Naive thymus-derived CD8-positive, alpha-beta T cell (primary cell): ENCODE measurements around the gene VEGFB. TPM values are rescaled to one million over a fixed set of nuclear protein-coding genes. Genes with fewer than 3 reads are reported as not detected.

Experiments
- ATAC-seq, 2 donors: fragments of 150-1000 bp; cut with Tn5 transposase in 1 of 2; sonication (Bioruptor Pico), chemical (Tn5 transposase) in 1 of 2; 1 replicate in 1 of 2; 2 replicates in 1 of 2; pipeline ENCODE4 v1.10.0; 2021; ENCODE audit warnings: mild to moderate bottlenecking in 2 of 2, moderate library complexity in 2 of 2
- POLR2A ChIA-PET: fragments of 350-600 bp; sonication (Branson Sonifier 250); formaldehyde crosslinking; loops from one replicate; lab custom pipeline; 2021; ENCODE audit warnings: antibody characterized with exemption; lab: Charles Lee
- DNase-seq, 10 donors: peaks; one replicate each; pipeline versions ENCODE4 v3.0.0 to v3.0.0-alpha.2; 2020 to 2022
- H3K27ac Mint-ChIP-seq, 10 donors: one replicate each; pipeline ENCODE4 v1.8.0; 2020 to 2022; ENCODE audit warnings: mild to moderate bottlenecking in 10 of 10, mixed read lengths in 10 of 10, moderate library complexity in 4 of 10, inconsistent platforms in 1 of 10
- H3K27me3 Mint-ChIP-seq, 5 donors: one replicate each; pipeline ENCODE4 v1.8.0; 2021 to 2022; ENCODE audit warnings: mixed read lengths in 5 of 5
- H3K36me3 Mint-ChIP-seq, 3 donors: one replicate each; pipeline ENCODE4 v1.8.0; 2020 to 2022; ENCODE audit warnings: mixed read lengths in 3 of 3, mild to moderate bottlenecking in 2 of 3, inconsistent platforms in 1 of 3
- H3K4me1 Mint-ChIP-seq, 4 donors: one replicate each; pipeline ENCODE4 v1.8.0; 2021 to 2022; ENCODE audit warnings: mixed read lengths in 4 of 4
- H3K4me3 Mint-ChIP-seq, 10 donors: one replicate each; pipeline ENCODE4 v1.8.0; 2020 to 2022; ENCODE audit warnings: mild to moderate bottlenecking in 10 of 10, mixed read lengths in 10 of 10, moderate library complexity in 6 of 10, inconsistent platforms in 1 of 10
- H3K9me3 Mint-ChIP-seq, 9 donors: one replicate each; pipeline ENCODE4 v1.8.0; 2020 to 2022; ENCODE audit warnings: mixed read lengths in 9 of 9, mild to moderate bottlenecking in 3 of 9, inconsistent platforms in 1 of 9, moderate library complexity in 1 of 9
- polyA plus RNA-seq, 3 donors: library from polyadenylated mRNA; unstranded; fragments of 300-500 nt; fragmentation: Illumina TruSeq; gene quantifications; one replicate each; pipeline ENCODE4 v1.2.3, GENCODE V29; 2021
- total RNA-seq, 8 experiments: library from RNA in 2 of 8; stranded (reverse) in 2 of 8; gene quantifications; one replicate each; pipeline ENCODE4 v1.2.3 and lab custom pipeline; 2021 to 2026

VEGFB gene, protein sequence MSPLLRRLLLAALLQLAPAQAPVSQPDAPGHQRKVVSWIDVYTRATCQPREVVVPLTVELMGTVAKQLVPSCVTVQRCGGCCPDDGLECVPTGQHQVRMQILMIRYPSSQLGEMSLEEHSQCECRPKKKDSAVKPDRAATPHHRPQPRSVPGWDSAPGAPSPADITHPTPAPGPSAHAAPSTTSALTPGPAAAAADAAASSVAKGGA
- total RNA-seq: 10 to 100 TPM; 59.7 to 62.1 TPM
- 10 to 100 TPM; 11.2 to 28.1 (median 16.9) TPM for polyA plus RNA-seq
- total RNA-seq (lab: John Stamatoyannopoulos, UW): 15.3 to 47.1 (median 36.3) reads per million in 6 experiments

DNA sequence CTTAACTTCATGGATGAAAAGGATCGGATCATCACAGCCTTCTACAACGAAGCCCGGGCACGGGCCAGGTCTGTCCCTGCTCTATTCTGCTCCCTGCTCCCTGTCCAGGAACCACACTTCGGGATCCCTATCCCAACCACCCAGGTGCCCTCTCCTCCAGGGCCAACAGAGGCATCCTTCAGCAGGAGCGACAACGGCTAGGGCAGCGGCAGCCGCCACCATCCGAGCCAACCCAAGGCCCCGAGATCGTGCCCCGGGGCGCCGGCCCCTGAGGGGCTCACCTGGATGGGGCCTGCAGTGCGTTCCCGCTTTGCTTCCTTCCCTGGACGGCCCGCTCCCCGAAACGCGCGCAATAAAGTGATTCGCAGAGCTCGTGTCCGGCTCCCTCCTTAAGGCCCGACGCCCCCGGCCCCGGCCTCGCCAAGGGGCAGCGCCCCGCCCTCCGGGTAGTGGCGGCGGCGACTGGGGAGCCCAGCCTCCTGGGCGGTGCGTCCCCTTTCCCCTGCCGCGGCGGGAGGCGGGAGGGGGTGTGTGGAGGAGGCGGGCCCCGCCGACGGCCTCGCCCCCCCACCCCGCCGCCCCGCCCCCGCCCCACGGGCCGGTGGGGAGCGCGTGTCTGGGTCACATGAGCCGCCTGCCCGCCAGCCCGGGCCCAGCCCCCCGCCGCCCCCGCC, at the start of gene VEGFB:
VEGFB (plus strand) TSS at position 672 of the 674 bp plus-strand sequence. CDS start 250 bp downstream, outside the sequence.
- Mint-ChIP-seq H3K36me3 (peaks cover 0 to 13% (median 0%) of the 10 kb centered on the region in 3 donors), H3K9me3 (no peaks in the 10 kb centered on the region), H3K4me1 (peaks cover 15 to 54% (median 48%) of the 10 kb centered on the region in 4 donors), H3K27me3 (no peaks in the 10 kb centered on the region), H3K4me3 (peak within 1 kb of the TSS; percentile 79 to 95 (median 86)), H3K27ac (peak within 1 kb of the TSS; percentile 45 to 92 (median 86))
- ATAC-seq (peak; percentile 50 to 51), DNase-seq (peak; percentile 42 to 84 (median 62))
- POLR2A ChIA-PET: interaction anchor here (0.5 to 16.0 kb wide), 5 partner anchors 10 to 70 kb away, joined by 3 to 290 read pairs (median 9); partner anchors contain the start of genes FERMT3, FKBP2 and PPP1R14B

DNA sequence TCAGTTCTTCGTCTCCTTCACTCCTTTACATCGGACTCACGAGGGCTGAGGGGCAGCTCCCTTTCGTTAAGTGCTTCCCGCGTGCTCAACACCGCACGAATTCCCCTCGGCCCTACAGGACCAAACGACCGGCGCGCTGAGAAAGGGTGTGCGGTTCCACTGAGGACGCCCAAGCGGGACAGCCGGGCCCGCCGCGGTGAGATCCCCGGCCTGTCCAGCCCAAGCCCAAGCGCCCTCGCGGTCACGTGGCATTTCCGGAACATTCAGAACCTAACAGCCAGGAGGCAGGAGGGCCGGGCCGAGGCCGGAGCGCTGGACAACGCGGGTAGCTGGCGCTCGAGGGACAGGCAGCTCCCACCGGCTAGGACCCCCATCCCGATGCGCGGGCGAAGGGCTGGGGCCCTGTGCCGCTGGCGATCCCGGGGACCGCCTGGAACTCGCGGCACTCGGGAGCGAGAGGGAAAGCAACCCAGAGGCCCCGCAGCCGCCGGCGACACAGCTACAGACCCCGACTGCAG, 49.1 kb upstream of the VEGFB start:
- Mint-ChIP-seq H3K4me3 (peak overlapping the region in 8 of 10 donors; percentile 96 to 100 (median 98)), H3K36me3 (peaks cover 0 to 16% (median 0%) of the 10 kb centered on the region in 3 donors), H3K27me3 (peaks cover 0 to 2% (median 0%) of the 10 kb centered on the region in 5 donors), H3K27ac (peak overlapping the region; percentile 66 to 97 (median 94)), H3K9me3 (no peaks in the 10 kb centered on the region), H3K4me1 (peaks cover 21 to 54% (median 43%) of the 10 kb centered on the region in 4 donors)
- ATAC-seq (no peak), DNase-seq (no peak)
- POLR2A ChIA-PET: interaction anchor here (0.5 to 4.0 kb wide), 31 partner anchors 10 to 1531 kb away, joined by 3 to 58 read pairs (median 5); partner anchors contain the start of genes CCDC88B, DNAJC4, ESRRA and FERMT3

DNA sequence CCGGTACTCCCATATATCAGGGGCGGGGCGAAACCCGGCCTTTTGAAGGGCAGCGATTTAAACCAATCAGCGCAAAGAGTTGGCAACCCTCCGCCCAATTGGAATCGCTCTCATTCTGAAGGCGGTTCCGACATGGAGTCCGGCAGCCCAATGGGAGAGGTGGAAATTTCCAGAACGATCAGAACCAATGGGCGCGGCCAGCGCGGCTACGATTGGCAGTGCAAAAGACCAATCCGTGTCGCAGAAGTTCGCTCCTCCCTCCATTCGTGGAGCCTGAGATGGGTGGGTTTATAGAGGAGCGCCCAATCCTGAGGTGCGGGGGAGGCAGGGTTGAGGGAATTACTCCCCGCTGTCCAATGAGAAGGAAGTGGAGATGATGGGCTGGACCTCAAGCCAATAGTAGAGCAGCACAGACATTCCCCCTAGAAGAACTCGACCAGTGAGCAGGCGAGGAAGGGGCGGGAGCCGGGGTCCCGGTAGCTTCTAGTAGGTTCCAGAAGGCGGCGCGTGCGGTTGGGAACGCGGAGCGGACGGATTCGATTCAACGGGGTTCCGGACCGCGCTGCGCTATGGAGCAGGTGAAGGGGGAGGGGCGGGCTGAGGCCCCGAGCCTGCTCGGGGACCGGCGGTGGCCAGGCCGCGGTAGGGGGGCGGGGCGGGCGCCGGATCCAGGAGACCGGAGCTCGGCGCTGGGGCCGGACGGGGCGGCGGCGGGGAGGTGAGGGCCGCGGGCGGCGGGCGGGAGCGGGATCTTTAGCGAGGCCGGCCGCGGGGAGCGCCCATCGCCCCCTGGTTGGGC, 48.5 kb upstream of the VEGFB start, which contains the start of gene STIP1:
STIP1 (plus strand) TSS at position 479 of the 799 bp plus-strand sequence; CDS start at position 570, 91 bp downstream.
- Mint-ChIP-seq H3K36me3 (peaks cover 0 to 22% (median 0%) of the 10 kb centered on the region in 3 donors), H3K4me3 (peak within 1 kb of the TSS in 8 of 10 donors; percentile 96 to 100 (median 98)), H3K9me3 (no peaks in the 10 kb centered on the region), H3K27me3 (peaks cover 0 to 2% (median 0%) of the 10 kb centered on the region in 5 donors), H3K27ac (peak within 1 kb of the TSS; percentile 91 to 99 (median 96)), H3K4me1 (peaks cover 23 to 55% (median 47%) of the 10 kb centered on the region in 4 donors)
- POLR2A ChIA-PET: interaction anchor here (0.6 to 4.0 kb wide), 27 partner anchors 10 to 1532 kb away, joined by 3 to 58 read pairs (median 5); partner anchors contain the start of genes CCDC88B, DNAJC4, ESRRA and FERMT3
- ATAC-seq: peak; percentile 90 to 91
- peak; percentile 93 to 100 (median 99) for DNase-seq

DNA sequence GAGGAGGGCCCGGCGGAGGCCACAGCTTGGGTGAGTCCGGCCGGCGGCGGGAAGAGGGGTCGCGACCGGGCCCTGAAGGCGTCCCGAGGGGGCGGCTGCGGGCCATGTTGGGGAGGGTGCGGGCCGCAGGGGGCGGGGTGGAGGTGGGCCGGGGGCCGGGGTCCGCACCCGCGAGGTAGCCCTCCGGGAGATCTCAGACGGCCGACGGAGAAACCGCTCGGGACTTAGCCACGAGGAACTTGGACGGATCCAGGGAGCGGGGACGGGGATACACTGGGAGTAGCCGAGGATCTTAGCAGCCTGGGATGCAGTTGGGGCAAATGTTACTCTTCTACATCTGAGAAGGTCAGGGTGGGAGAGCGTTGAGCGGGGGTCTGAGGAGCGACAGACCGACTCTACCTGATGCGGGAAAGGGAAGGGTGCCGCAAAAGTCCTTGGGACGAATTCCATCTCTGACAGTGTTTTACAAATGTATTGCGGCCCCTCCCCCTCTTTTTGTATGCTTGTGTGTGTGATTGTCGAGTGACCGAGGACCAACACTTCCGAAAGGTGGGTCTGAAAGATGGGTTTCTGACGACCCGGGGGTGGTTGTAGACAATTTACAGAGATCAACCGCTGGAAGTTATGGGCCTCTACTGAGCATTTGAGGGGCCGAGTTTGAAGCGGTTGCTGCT, 47.8 kb upstream of the VEGFB start:
- H3K4me1 Mint-ChIP-seq: peaks cover 20 to 54% (median 43%) of the 10 kb centered on the region in 4 donors
- H3K27ac Mint-ChIP-seq: peak overlapping the region in 2 of 10 donors; percentile 93 to 96
- no peaks in the 10 kb centered on the region for H3K9me3 Mint-ChIP-seq
- H3K27me3 Mint-ChIP-seq: peaks cover 0 to 2% (median 0%) of the 10 kb centered on the region in 5 donors
- H3K36me3 Mint-ChIP-seq: peaks cover 0 to 25% (median 0%) of the 10 kb centered on the region in 3 donors
- ATAC-seq (no peak), DNase-seq (peak in 5 of 10 donors; percentile 23 to 44 (median 36))
- no peak overlapping the region for H3K4me3 Mint-ChIP-seq
- POLR2A ChIA-PET: interaction anchor here (0.6 to 4.0 kb wide), 21 partner anchors 16 to 1306 kb away, joined by 3 to 58 read pairs (median 5); partner anchors contain the start of genes CCDC88B, ESRRA, FERMT3 and FKBP2

DNA sequence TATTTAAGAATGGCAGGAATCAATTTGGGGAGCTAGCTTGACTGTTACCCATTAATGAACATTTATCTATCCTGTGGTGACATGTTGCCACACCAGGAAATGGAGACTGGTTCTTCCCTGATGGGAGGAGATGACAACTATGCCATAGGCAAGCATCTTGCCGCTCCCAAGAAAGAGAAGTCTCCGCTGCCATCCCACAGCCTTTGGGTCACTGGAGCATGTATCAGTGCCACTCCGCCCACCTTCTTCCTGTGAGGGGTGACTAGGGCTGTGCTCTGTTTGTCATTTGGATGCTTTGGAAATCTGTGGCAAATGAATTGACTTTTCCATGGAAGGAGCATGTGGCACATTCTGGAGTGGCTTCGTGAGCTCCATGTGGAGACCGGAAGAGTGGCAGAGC, 42.0 kb upstream of the VEGFB start:
- DNase-seq: no peak
- Mint-ChIP-seq H3K27ac (peak overlapping the region in 6 of 10 donors; percentile 9 to 50 (median 36)), H3K36me3 (peaks cover 0 to 80% (median 13%) of the 10 kb centered on the region in 3 donors), H3K4me1 (peaks cover 15 to 50% (median 26%) of the 10 kb centered on the region in 4 donors), H3K27me3 (no peaks in the 10 kb centered on the region), H3K9me3 (no peaks in the 10 kb centered on the region), H3K4me3 (peak overlapping the region in 3 of 10 donors; percentile 24 to 33 (median 30))
- POLR2A ChIA-PET: no interaction called here
- ATAC-seq: no peak

DNA sequence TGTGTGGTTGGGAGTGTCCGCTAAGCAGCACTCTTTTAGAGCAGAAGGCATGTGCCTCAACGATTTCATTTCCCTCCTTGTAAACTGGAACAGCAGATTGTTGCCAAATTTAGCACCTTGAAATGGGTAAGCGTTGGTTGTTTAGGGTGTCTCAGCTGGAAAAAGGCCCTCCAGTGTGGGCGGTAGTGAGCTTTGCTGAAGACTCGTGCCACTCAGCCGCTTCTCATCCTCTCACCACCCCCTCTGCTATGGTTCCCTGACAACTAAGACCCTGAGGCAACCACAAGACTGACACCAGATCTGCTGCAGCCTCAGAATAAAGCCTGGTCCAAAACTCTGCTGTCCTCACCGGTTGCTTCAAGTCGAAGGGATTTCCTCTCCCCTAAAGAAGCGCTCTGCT, 37.8 kb upstream of the VEGFB start:
- no peaks in the 10 kb centered on the region for H3K27me3 Mint-ChIP-seq
- POLR2A ChIA-PET: interaction anchor here (0.8 to 1.9 kb wide), 2 partner anchors 11 to 30 kb away, joined by 4 to 5 read pairs; partner anchors contain the start of gene MACROD1
- H3K36me3 Mint-ChIP-seq: peaks cover 0 to 95% (median 15%) of the 10 kb centered on the region in 3 donors
- H3K4me1 Mint-ChIP-seq: peaks cover 10 to 26% (median 12%) of the 10 kb centered on the region in 4 donors
- no peak for ATAC-seq
- H3K9me3 Mint-ChIP-seq: no peaks in the 10 kb centered on the region
- DNase-seq: no peak
- H3K27ac Mint-ChIP-seq: peak overlapping the region in 3 of 10 donors; percentile 16 to 75 (median 40)
- H3K4me3 Mint-ChIP-seq: no peak overlapping the region

DNA sequence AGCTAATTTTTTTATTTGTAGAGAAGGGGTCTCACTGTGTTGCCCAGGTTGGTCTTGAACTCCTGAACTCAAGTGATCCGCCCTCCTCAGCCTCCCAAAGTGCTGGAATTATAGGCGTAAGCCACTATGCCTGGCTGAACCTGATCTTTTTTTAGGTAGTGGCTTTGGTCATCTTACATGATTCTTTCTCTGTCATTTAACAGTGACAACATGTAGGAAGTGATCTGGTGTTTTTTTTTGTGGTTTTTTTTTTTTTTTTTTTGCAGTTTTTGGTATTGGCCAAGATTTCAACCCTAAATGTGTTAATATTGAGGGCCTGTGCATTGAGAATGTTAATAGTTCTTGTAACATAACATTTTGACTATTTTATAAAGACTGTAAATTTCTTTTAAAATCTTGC, 35.9 kb upstream of the VEGFB start:
- DNase-seq: no peak
- Mint-ChIP-seq H3K36me3 (peaks cover 0 to 96% (median 15%) of the 10 kb centered on the region in 3 donors), H3K9me3 (no peaks in the 10 kb centered on the region), H3K4me3 (no peak overlapping the region), H3K27ac (peak overlapping the region in 1 of 10 donors; percentile 18), H3K27me3 (no peaks in the 10 kb centered on the region), H3K4me1 (peaks cover 7 to 19% (median 11%) of the 10 kb centered on the region in 4 donors)
- ATAC-seq: no peak
- POLR2A ChIA-PET: interaction anchor here (0.7 kb wide), 1 partner anchor 147 kb away, joined by 4 read pairs; no protein-coding TSS in a partner anchor

DNA sequence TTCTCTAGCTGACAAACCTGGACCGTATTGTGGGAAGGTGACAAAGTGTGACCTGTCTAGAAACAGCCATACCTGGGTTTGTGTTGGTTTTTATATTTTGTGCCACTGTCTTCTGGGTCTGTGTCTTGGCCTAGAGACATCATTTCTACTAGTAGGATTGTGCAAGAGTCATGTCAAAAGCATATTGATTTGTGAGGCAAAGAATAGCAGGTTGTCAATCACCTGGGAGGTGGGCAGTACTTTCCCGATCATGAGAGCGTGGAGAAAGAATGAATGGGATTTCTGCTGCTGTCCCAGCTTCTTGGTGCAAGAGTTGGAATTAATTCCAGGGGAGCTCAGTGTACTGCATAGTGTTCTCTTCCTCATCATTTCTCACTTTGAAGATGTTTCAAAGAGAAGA, 32.8 kb upstream of the VEGFB start:
- no peak for DNase-seq
- no peak overlapping the region for H3K4me3 Mint-ChIP-seq
- no peaks in the 10 kb centered on the region for H3K9me3 Mint-ChIP-seq
- H3K4me1 Mint-ChIP-seq: peaks cover 18 to 39% (median 33%) of the 10 kb centered on the region in 4 donors
- H3K36me3 Mint-ChIP-seq: peaks cover 4 to 79% (median 10%) of the 10 kb centered on the region in 3 donors
- H3K27me3 Mint-ChIP-seq: no peaks in the 10 kb centered on the region
- POLR2A ChIA-PET: interaction anchor here (0.6 to 2.0 kb wide), 3 partner anchors 16 to 1133 kb away, joined by 3 to 5 read pairs (median 3); partner anchors contain the start of gene STIP1
- ATAC-seq: no peak
- peak overlapping the region in 3 of 10 donors; percentile 36 to 63 (median 49) for H3K27ac Mint-ChIP-seq

DNA sequence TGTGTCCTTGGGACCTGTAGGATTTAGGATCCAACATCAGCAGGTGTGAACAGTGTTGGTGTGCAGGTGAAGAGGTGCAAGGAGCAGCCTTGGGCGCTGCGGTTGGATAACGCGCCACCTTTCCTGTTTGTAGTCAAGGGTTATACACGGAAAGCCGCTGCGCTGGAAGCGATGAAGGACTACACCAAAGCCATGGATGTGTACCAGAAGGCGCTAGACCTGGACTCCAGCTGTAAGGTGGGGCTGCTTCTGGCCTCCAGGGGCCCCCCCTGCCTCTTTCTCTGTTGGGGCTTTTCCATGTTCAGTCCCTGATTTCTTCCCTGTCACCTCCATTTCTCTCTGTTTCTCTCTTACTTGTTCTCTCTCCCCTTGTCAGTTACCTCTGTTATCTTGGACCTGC, 31.4 kb upstream of the VEGFB start:
- Mint-ChIP-seq H3K4me3 (no peak overlapping the region), H3K27me3 (no peaks in the 10 kb centered on the region), H3K9me3 (no peaks in the 10 kb centered on the region), H3K27ac (peak overlapping the region in 4 of 10 donors; percentile 18 to 80 (median 59)), H3K4me1 (peaks cover 15 to 39% (median 34%) of the 10 kb centered on the region in 4 donors), H3K36me3 (peaks cover 4 to 65% (median 4%) of the 10 kb centered on the region in 3 donors)
- POLR2A ChIA-PET: interaction anchor here (0.6 to 10.7 kb wide), 6 partner anchors 15 to 1472 kb away, joined by 3 to 290 read pairs (median 46); partner anchors contain the start of genes DNAJC4, FKBP2, NUDT22 and PLCB3
- ATAC-seq (no peak), DNase-seq (no peak)

DNA sequence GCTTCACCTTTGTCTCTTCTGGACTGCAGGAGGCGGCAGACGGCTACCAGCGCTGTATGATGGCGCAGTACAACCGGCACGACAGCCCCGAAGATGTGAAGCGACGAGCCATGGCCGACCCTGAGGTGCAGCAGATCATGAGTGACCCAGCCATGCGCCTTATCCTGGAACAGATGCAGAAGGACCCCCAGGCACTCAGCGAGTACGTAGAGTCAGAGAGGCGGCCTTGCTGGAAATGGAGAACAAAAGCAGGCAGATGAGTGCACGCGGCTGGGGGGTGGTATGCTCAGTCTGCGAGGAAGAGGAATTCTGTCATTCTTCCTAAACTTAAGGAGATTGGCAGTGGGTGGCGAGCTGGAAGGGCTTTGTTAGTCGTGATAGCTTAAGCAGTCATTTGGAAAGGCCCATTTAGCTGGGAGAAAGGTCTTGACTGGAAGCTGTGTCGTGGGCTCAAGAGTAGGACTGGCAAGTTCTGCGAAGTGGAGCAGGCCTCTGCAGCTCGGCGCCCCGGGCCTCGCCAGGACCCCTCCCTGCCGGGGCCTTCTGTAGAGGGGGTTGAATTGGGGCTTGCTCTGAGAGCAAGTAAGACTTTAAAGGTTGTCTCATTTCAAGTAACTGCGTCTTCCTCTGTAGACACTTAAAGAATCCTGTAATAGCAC, 30.8 kb upstream of the VEGFB start:
- H3K27me3 Mint-ChIP-seq: no peaks in the 10 kb centered on the region
- peak overlapping the region in 8 of 10 donors; percentile 15 to 80 (median 63) for H3K27ac Mint-ChIP-seq
- H3K4me3 Mint-ChIP-seq: no peak overlapping the region
- H3K9me3 Mint-ChIP-seq: no peaks in the 10 kb centered on the region
- no peak for ATAC-seq
- no peak for DNase-seq
- H3K36me3 Mint-ChIP-seq: peaks cover 4 to 60% (median 4%) of the 10 kb centered on the region in 3 donors
- POLR2A ChIA-PET: interaction anchor here (0.6 to 10.7 kb wide), 8 partner anchors 15 to 143 kb away, joined by 3 to 290 read pairs (median 70); partner anchors contain the start of genes BAD, CATSPERZ, DNAJC4 and ESRRA
- H3K4me1 Mint-ChIP-seq: peaks cover 15 to 43% (median 39%) of the 10 kb centered on the region in 4 donors
